Left renal pelvis (tissue), 4 donors: Measurements from ENCODE around the gene FABP7. TPM values are rescaled to one million over a fixed set of nuclear protein-coding genes. Genes with fewer than 3 reads are reported as not detected.

Experiments used
- DNase-seq, 4 donors: peaks; one replicate each; pipeline ENCODE4 v3.0.0-alpha.2; 2013; ENCODE audit warnings: low read depth in 4 of 4, low spot score in 3 of 4
- polyA plus RNA-seq, 4 donors: library from polyadenylated mRNA; unstranded; fragments of 120-200 nt; gene quantifications; one replicate each; pipeline ENCODE4 v1.2.1, GENCODE V29; 2013; ENCODE audit not compliant: insufficient read length in 4 of 4

Gene FABP7
- polyA plus RNA-seq, 4 donors: 0.17 to 0.86 (median 0.29) TPM; not detected in 1

GRCh38 chr6:122755901-122756300 is 23.6 kb upstream of the FABP7 start:
- no peak for DNase-seq

DNA sequence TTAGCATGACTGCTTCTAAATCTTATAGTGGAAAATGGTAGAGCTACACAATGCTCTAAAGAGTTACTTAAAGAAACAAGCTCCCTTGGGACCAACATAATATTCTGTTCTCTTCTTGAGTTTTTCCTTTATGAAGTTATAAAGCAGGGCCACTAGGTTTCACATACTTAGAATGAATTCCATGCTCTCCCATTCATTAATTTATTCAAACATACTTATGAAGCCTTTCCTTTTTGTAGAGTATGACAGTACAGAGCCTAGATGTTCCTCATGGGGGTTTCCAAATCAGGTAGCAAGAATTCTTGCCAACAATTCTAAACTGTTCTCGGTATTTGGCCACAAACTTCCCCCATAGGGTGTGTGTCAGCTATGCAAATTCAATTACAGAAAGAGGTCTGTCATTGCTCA is 20.6 kb upstream of the FABP7 start:
- no peak for DNase-seq

GRCh38 chr6:122760330-122760729 is 19.2 kb upstream of the FABP7 start:
- DNase-seq: no peak

- no peak for DNase-seq
Observed at GRCh38 chr6:122766256-122766655, 13.3 kb upstream of the FABP7 start.

DNA sequence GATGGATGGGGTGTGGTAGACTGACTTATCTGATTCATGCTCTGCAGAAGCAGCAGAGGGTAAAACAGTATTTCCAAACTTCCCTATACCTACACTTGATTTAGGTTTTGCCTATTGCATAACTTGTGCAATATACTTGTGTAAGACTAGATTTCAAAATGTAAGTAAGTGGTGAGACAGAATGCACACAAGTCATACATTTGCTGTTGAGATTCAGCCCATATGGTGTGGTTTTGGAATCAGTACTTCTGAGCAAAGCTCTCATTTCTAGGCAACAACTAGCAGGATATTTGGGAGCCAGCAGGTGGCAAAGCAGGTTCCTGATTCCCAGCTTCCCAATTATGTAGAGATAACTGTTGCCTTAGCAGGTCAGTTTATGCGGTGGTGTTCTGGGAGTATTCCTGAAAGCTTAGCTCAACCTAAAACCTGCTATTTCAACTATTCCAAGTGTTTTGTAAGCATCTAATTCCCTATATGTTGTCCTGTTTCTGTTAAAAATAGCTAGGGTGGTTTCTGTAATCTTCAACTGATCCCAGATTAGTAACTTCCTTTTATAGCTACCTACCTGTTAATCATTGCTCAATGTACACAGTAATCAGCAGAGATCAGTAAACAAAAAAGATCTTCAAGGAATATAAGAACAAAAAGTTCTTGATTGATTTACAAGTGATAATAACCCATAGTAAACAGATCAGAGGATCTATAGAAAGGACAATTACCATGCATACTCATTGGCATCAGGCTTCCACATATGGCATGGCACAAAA is 8.5 kb upstream of the FABP7 start:
- DNase-seq: no peak

DNA sequence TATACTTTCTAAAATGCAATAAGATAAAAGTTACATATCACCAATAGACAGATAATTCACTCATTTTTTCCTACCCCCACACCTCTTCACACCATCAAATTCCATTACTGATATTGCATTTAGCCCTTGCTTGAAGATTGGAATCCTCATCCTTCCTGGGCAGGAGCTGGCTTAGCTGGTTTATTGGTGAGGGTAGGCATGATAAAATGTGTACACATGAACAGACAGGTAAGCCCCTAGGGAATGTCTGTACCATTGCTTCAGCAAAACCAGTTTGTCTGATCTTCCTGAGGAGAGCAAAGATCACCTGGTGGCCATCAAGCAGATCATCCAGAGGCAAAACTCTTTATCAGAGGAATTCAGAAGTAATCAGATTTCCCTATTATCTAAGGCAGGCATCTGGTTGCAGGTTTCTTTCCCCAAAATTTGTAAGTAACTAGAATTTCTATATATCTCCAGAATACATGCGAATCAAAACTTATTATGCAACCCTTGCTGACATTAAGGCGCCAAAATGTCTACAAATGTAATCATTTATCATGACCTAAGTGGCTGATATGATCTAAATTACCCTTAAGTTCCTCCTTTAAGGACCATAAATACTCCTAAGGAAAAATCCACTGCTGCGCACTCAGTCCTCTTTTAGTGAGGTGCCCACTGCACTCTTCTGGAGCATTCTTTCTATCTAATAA is 6.6 kb upstream of the FABP7 start:
- no peak for DNase-seq

GRCh38 chr6:122775975-122776374 is 3.5 kb upstream of the FABP7 start:
- no peak for DNase-seq

- DNase-seq: no peak
Observed at GRCh38 chr6:122778302-122778701, 1.2 kb upstream of the FABP7 start.

- no peak for DNase-seq
Observed at GRCh38 chr6:122778985-122779661, 393 bp upstream of the FABP7 start.

- no peak for DNase-seq
Observed at GRCh38 chr6:122780114-122780513, 598 bp downstream of the FABP7 start.

- no peak for DNase-seq
Observed at GRCh38 chr6:122781716-122782115, 2.2 kb downstream of the FABP7 start.

GRCh38 chr6:122783401-122783800 is 3.9 kb downstream of the FABP7 start:
- no peak for DNase-seq

DNA sequence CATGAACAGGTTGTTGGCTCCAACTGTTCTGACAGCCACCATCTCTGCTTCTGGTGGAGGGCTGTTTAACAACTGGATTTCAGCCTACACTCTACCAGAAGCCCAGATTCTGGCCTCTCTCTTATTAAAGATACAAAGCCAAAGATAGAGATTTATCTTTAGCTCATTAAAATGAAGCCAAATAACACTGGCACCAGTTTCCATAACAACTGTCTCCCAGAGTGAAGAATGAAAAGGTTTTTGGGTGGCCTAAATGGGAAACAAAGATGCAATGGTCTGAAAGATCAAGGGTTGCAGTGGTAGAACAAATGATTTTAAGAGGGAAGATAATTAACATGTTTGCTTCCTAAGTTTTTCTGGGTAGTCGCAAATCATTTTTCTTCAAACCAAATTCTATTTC is 6.4 kb downstream of the FABP7 start:
- DNase-seq: no peak

- no peak for DNase-seq
Observed at GRCh38 chr6:122787721-122788120, 8.2 kb downstream of the FABP7 start.

GRCh38 chr6:122788208-122788607 is 8.7 kb downstream of the FABP7 start:
- DNase-seq: no peak

- DNase-seq: peak in 2 of 4 donors; percentile 44 to 64
Observed at GRCh38 chr6:122788663-122789181, 9.2 kb downstream of the FABP7 start.

- peak; percentile 48 to 67 (median 60) for DNase-seq
Observed at GRCh38 chr6:122789182-122790027, 9.9 kb downstream of the FABP7 start, which contains the start of gene SMPDL3A. Gene SMPDL3A, plus strand, starts transcription at chr6:122789258. Its CDS starts 89 bp downstream, at chr6:122789347.

DNA sequence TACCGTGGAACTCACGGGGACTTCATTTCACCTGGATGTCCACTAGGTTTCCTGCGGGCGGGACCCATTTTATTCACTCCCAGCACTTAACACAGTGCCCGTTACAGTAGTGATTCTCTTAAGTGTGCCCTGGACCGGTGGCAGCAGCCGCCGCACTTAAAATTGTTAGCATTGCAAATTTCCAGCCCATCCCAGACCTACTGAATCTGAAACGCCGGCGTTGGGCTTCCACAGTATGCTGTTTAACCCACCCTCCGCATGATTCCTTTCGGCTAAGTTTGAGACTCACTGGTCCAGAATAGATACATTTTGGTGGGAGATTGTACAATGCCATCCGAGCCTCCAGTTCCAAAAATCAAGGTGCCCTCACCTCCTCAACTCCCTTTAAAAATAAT is 10.5 kb downstream of the FABP7 start:
- DNase-seq: no peak

DNA sequence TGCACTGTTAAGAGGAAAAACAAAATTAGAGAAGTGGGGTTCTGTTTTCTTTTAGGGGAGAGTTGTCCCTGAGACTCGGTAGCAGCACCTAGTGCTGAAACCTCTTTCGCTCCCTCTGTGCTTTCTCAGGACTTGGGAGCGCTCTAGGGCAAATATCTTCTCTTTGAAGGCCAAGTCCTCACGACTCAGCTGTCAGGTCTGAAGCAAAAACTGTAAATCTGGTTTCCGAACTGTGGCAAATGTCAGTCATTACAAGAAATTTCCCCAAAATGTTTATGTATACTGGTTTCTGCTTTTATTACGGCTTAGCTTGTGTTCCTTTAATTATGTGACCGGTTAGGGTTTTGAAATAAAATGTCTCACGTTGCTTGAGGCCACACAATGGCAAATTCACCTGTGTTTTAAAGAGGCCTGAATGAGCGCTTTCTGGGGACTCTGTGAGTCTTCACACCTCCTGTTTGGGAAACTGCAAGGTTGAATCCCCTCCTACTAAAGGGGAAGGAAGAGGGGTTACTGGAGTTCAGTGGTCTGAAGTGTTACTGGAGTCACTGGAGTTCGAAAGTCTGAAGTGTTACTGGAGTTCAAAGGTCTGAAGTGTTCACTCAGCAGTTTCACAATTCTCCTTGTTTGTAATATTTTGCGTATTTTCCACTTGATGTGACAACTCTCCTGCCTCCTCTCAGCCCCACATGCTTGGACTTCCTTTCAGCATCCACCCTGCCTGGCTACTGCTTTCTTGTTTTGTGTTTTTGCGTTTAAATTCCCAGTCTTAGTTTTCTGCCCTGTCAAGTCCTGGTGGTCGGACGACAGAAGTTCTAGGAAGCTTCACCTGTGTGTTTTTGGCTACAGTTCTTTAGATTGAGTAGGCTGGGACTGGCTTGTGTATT is 11.2 kb downstream of the FABP7 start:
- DNase-seq: peak in 1 of 4 donors; percentile 29
